ENCODE results near the gene PCDHA2.

DNA sequence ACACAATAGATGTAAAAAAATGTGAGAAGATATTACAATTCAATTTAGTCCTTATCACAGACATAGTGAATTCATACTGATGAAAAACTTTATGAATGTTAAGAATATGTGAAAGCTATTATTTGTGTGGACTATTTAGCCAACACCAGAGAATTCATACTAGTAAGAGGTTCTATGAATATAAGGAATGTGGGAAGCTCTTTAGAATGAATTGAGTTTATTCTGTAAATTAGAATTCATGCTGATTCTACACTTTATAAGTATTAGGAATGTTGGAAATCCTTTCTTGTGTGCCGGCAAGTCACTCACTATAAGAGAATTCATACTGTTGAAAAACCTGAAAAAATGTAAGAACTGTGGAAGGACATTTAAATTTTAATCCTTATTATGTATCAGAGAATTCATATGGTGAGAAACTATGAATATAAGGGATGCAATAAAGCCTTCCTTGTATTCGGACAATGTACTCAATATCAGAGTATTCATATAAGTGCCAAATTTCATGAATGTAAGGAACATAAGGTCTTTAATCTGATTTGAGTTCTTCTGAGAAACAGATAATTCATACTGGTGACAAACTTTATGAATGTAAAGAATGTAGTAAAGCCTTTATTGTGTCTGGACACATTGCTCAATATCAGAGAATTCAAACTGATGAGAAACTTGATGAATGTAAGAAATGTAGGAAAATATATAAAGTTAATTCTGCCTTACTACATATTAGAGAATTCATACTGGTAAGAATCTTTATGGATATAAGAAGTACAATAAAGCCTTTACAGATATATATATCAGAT, 30.3 kb upstream of the PCDHA2 start:
- TF ChIP-seq MAX (IDR thresholded peaks at IDR 0.05) (no peak), ATF2 (IDR thresholded peaks at IDR 0.05; ENCODE audit: low read length) (no peak)
